Transverse colon (tissue), 4 donors: ENCODE data around the gene UACA. TPM values are rescaled to one million over a fixed set of nuclear protein-coding genes. Genes with fewer than 3 reads are reported as not detected.

Experiments used
- DNase-seq: peaks from one replicate; pipeline ENCODE4 v3.0.0-alpha.2; 2019
- H3K27ac ChIP-seq, 4 donors: fragments of 200-600 bp; sonication (generic); 2 replicates each; pipeline ENCODE4 v1.5.1; 2016 to 2018; ENCODE audit warnings: inconsistent platforms in 4 of 4
- H3K27me3 ChIP-seq: fragments of 200-600 bp; sonication (generic); 2 replicates; pipeline ENCODE4 v1.5.1; 2017; ENCODE audit warnings: inconsistent platforms
- H3K36me3 ChIP-seq, 4 donors: fragments of 200-600 bp; sonication (generic); 2 replicates each; pipeline ENCODE4 v1.5.1; 2017 to 2019; ENCODE audit warnings: inconsistent platforms in 4 of 4
- H3K4me1 ChIP-seq, 4 donors: fragments of 200-600 bp; sonication (generic); 2 replicates each; pipeline ENCODE4 v1.5.1; 2017 to 2020; ENCODE audit warnings: inconsistent platforms in 4 of 4
- H3K4me3 ChIP-seq, 4 donors: fragments of 200-600 bp; sonication (generic); 1 replicate in 1 of 4; 2 replicates in 3 of 4; pipeline versions ENCODE4 v1.5.1 to v1.6.1; 2017 to 2019; ENCODE audit warnings: inconsistent platforms in 4 of 4
- H3K9me3 ChIP-seq, 2 donors: fragments of 200-600 bp; sonication (generic); 2 replicates each; pipeline ENCODE4 v1.5.1; 2017 to 2019; ENCODE audit warnings: inconsistent platforms in 2 of 2
- EP300 ChIP-seq: sonication (generic); formaldehyde crosslinking; IDR thresholded peaks from one replicate; pipeline ENCODE4 v1.6.1; 2017; ENCODE audit warnings: antibody characterized with exemption, low read depth
- POLR2A ChIP-seq: fragments of 450-650 bp; IDR thresholded peaks from one replicate; pipeline ENCODE4 v1.6.1; 2016; ENCODE audit warnings: antibody characterized with exemption, mild to moderate bottlenecking, moderate library complexity
- POLR2AphosphoS5 ChIP-seq, 3 donors: sonication (generic); formaldehyde crosslinking; IDR thresholded peaks; one replicate each; pipeline ENCODE4 v1.6.1; 2016; ENCODE audit warnings: antibody characterized with exemption in 3 of 3
- WGBS, 2 donors: methylation state at CpG; one replicate each; pipeline ENCODE4 v1.1.5; 2018; ENCODE audit warnings: low coverage in 1 of 2; 5-methylcytosine and 5-hydroxymethylcytosine counted together
- in situ Hi-C, 4 donors: fragments of 200-750 bp; cut with MboI; loops; one replicate each; pipeline versions ENCODE4 v1.15.0 to v1.15.1; 2017; ENCODE audit warnings: low sequenced_read_pairs in 3 of 4, low pct_ligation_motif_present in 1 of 4, low pct_unique_long_range_greater_than_20kb in 1 of 4
- intact Hi-C: fragments of 100-400 bp; cut with DNase I; formaldehyde crosslinking; loops from one replicate; pipeline ENCODE4 v1.15.1; 2023; ENCODE audit warnings: low total_unique reads
- total RNA-seq, 4 donors: library from RNA; depleted of rRNA; stranded (reverse); fragments of >200 nt; gene quantifications; one replicate each; pipeline ENCODE4 v1.1.0, GENCODE V29; 2016
- TF ChIP-seq, protein P1 (sequence below), 5 experiments: fragments of 200-600 bp in 3 of 5; fragments of 450-650 bp in 2 of 5; sonication (generic) in 3 of 5; IDR thresholded peaks; 1 replicate in 2 of 5; 2 replicates in 3 of 5; pipeline ENCODE4 v1.5.1; 2016 to 2017; ENCODE audit warnings: antibody characterized with exemption in 5 of 5, inconsistent platforms in 3 of 5, mild to moderate bottlenecking in 2 of 5, moderate library complexity in 1 of 5

Gene UACA
- total RNA-seq, 4 donors from 2014 or later, result 19.5 to 90.5 (median 40.8) TPM

DNA sequence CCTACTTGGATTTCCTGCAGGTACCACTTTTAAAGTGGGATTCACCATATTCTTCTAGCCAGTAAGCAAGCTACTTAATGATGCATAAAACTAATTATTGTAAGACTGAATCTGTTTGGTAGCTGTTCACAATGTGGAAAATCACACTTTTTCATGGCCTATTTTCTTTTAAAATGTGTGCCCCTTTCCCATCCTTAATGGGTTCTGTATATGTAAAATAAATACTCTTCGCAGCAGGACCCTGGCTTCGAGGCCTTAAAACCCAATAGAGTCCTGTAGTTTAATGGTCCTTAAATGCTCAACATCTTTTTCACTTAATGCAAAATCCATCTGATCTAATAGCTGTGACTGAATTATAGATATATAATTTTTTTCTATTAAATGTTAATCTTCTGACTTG, 111.0 kb downstream of the UACA start:
- H3K36me3 ChIP-seq, result peaks cover 0 to 12% (median 0%) of the 10 kb centered on the region in 4 donors
- no peak overlapping the region for H3K4me3 ChIP-seq
- WGBS, 2 donors, result 94 to 96% methylated on average over 2 of the region's 2 CpGs
- no peaks in the 10 kb centered on the region for H3K27me3 ChIP-seq
- no peak for DNase-seq
- H3K4me1 ChIP-seq, result no peaks in the 10 kb centered on the region
- in situ Hi-C loops (no loop called here), intact Hi-C loops (no loop called here)
- no peak for TF ChIP-seq POLR2AphosphoS5 (IDR thresholded peaks at IDR 0.05)
- no peak overlapping the region for H3K27ac ChIP-seq
- H3K9me3 ChIP-seq, result no peaks in the 10 kb centered on the region

DNA sequence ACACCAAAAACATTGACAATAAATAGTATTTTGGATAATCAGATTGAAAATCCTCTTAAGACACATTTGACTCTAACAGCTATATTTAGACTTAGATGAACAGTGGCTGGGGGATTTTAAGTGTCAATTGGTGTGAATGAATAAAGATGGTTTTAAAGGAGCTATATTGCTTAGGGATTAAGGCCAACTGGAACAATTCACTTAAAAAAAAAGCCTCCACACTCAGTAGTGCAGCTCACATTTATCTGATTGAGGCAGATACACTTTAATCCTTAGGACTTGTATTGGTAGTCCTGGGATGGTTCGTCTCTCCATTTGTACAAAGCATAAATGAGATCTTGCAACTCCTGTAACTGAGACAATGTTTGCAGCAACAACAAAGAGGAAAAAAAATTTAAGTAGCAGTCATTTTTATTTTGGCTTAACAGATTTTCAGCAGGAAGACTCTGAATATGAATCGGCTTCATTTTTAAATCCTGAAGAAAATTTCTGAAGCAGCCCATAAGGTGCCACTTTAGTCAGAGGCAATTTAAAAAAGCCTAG, 112.0 kb downstream of the UACA start:
- H3K9me3 ChIP-seq, result no peaks in the 10 kb centered on the region
- peaks cover 0 to 11% (median 0%) of the 10 kb centered on the region in 4 donors for H3K36me3 ChIP-seq
- 93 to 96% methylated on average over 2 of the region's 2 CpGs for WGBS, 2 donors
- no peak for TF ChIP-seq POLR2A
- TF ChIP-seq, protein P1, sequence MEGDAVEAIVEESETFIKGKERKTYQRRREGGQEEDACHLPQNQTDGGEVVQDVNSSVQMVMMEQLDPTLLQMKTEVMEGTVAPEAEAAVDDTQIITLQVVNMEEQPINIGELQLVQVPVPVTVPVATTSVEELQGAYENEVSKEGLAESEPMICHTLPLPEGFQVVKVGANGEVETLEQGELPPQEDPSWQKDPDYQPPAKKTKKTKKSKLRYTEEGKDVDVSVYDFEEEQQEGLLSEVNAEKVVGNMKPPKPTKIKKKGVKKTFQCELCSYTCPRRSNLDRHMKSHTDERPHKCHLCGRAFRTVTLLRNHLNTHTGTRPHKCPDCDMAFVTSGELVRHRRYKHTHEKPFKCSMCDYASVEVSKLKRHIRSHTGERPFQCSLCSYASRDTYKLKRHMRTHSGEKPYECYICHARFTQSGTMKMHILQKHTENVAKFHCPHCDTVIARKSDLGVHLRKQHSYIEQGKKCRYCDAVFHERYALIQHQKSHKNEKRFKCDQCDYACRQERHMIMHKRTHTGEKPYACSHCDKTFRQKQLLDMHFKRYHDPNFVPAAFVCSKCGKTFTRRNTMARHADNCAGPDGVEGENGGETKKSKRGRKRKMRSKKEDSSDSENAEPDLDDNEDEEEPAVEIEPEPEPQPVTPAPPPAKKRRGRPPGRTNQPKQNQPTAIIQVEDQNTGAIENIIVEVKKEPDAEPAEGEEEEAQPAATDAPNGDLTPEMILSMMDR (IDR thresholded peaks at IDR 0.05), result no peak
- no peak for TF ChIP-seq POLR2AphosphoS5 (IDR thresholded peaks at IDR 0.05)
- TF ChIP-seq EP300, result no peak
- intact Hi-C loops, result no loop called here
- no peak for DNase-seq
- no peak overlapping the region for H3K27ac ChIP-seq
- H3K4me1 ChIP-seq, result no peaks in the 10 kb centered on the region
- no peaks in the 10 kb centered on the region for H3K27me3 ChIP-seq
- in situ Hi-C loops, result no loop called here
- H3K4me3 ChIP-seq, result no peak overlapping the region

DNA sequence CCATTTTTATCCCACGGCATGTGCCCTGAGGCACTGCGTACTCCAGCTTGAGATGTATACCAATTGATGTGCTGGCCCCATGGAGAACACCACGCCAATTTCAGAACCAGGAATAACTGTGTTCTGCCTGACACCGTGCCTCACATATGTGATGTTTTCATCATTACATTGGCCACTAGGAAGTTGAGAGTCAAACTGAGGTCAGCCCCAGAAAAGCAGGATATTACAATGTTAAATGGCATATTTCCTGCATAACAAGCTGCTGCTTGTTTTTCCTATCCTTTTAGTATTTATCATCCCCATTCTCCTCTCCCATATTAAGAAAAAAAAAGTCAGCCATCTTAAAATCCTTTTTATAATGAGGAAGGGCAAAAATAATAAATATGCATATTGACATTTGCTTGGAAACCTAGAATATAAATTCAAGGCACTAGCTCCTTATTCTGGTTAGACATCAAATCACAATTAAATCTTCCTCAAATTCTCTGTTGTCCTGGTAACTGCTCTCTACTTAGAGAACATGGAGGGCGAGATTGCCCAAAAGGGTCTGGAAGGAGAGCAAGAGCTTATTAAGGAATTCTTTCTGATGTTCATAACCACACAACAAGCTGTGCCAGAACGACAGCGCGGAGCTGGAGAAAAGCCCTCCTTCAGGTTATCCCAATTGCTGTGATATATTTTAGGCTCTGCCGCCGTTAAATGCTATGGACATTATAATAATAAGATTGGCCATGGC, 112.6 kb downstream of the UACA start:
- H3K36me3 ChIP-seq, result peaks cover 0 to 4% (median 0%) of the 10 kb centered on the region in 4 donors
- H3K4me3 ChIP-seq, result no peak overlapping the region
- no peak overlapping the region for H3K27ac ChIP-seq
- H3K4me1 ChIP-seq, result no peaks in the 10 kb centered on the region
- TF ChIP-seq POLR2A, result no peak
- no peak for TF ChIP-seq EP300
- no peak for TF ChIP-seq POLR2AphosphoS5 (IDR thresholded peaks at IDR 0.05)
- TF ChIP-seq, protein P1 (IDR thresholded peaks at IDR 0.05), result no peak
- H3K9me3 ChIP-seq, result no peaks in the 10 kb centered on the region
- no peaks in the 10 kb centered on the region for H3K27me3 ChIP-seq
- intact Hi-C loops (no loop called here), in situ Hi-C loops (no loop called here)
- DNase-seq, result no peak
- WGBS, 2 donors, result 91 to 93% methylated on average over 7 to 10 of the region's 10 CpGs

- H3K36me3 ChIP-seq, result no peaks in the 10 kb centered on the region
- in situ Hi-C loops, result no loop called here
- no peaks in the 10 kb centered on the region for H3K27me3 ChIP-seq
- TF ChIP-seq EP300, result no peak
- no peak for TF ChIP-seq POLR2A
- TF ChIP-seq, protein P1 (IDR thresholded peaks at IDR 0.05), result no peak
- TF ChIP-seq POLR2AphosphoS5 (IDR thresholded peaks at IDR 0.05), result no peak
- 22 to 26% methylated on average over 1 of the region's 1 CpG for WGBS, 2 donors
- intact Hi-C loops, result no loop called here
- no peak overlapping the region for H3K4me3 ChIP-seq
- H3K9me3 ChIP-seq, result no peaks in the 10 kb centered on the region
- no peak for DNase-seq
- H3K27ac ChIP-seq, result no peak overlapping the region
- no peaks in the 10 kb centered on the region for H3K4me1 ChIP-seq
Observed at GRCh38 chr15:70647396-70647795, 116.0 kb downstream of the UACA start.
